ENCODE data around the gene ANTKMT.

DNA sequence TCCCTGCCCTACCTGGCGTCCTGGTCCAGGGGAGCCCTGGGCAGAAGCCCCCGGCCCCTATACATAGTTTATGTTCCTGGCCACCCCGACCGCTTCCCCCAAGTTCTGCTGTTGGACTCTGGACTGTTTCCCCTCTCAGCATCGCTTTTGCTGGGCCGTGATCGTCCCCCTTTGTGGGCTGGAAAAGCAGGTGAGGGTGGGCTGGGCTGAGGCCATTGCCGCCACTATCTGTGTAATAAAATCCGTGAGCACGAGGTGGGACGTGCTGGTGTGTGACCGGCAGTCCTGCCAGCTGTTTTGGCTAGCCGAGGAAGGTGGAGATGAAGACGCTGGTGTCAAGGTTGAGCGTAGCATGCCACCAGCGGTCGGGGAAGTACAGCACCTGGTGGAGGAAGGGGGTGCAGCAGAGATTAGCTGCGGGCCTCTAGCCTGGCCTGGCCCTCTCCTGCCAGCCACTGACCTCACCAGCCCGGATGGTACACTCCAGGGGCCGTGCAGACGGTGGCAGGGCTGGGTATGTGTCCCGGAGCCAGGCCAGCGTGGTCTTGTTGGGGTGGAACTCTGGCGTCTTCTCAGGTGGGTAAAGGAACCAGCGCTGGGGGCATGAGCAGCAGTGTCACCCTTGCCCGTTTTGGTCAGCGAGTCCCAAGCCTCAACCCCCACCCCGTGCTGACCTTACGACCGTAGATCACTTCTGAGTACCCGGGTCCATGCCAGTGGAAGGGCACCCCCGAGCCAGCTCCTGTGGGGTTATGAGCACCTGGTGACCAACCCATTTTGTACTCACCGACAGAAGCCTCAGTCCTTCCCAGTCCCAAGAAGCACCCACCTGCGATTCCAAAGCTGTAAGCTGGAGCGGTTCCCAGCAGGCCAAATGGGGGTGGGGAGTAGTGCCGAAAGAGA, 38.2 kb upstream of the ANTKMT start:
- TF ChIP-seq, protein P1, sequence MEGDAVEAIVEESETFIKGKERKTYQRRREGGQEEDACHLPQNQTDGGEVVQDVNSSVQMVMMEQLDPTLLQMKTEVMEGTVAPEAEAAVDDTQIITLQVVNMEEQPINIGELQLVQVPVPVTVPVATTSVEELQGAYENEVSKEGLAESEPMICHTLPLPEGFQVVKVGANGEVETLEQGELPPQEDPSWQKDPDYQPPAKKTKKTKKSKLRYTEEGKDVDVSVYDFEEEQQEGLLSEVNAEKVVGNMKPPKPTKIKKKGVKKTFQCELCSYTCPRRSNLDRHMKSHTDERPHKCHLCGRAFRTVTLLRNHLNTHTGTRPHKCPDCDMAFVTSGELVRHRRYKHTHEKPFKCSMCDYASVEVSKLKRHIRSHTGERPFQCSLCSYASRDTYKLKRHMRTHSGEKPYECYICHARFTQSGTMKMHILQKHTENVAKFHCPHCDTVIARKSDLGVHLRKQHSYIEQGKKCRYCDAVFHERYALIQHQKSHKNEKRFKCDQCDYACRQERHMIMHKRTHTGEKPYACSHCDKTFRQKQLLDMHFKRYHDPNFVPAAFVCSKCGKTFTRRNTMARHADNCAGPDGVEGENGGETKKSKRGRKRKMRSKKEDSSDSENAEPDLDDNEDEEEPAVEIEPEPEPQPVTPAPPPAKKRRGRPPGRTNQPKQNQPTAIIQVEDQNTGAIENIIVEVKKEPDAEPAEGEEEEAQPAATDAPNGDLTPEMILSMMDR (IDR thresholded peaks at IDR 0.05) = no peak
- no peak for TF ChIP-seq POLR2AphosphoS5 (IDR thresholded peaks at IDR 0.05)

All from breast epithelium (tissue), 3 donors.